Activated CD4-positive, alpha-beta T cell treated with anti-CD3 and anti-CD28 coated beads for 1 hour (primary cell): ENCODE data around the gene CGA.
"Not testable (repeated sequence)": the region's sequence is repeated elsewhere in the genome, so short reads cannot be mapped to it uniquely, and the experiment has no call there.

Experiments used
- DNase-seq: peaks from one replicate; pipeline ENCODE4 v3.0.0-alpha.2; 2020

CGA gene

GRCh38 chr6:87095087-87095509 is at the start of gene CGA:
CGA (minus strand) TSS chr6:87095106; CDS start chr6:87088200, 6,906 bp downstream.
- DNase-seq: no peak

GRCh38 chr6:87139927-87140326 is 45.0 kb upstream of the CGA start:
- not testable (repeated sequence) for DNase-seq

GRCh38 chr6:87139236-87139635 is 44.3 kb upstream of the CGA start:
- DNase-seq: no peak

- no peak for DNase-seq
These were observed 42.1 kb upstream of the CGA start for GRCh38 chr6:87136963-87137362.

- no peak for DNase-seq
These were observed 32.8 kb upstream of the CGA start for GRCh38 chr6:87127737-87128136.

GRCh38 chr6:87126501-87126900 is 31.6 kb upstream of the CGA start:
- no peak for DNase-seq

- no peak for DNase-seq
These were observed 29.2 kb upstream of the CGA start for GRCh38 chr6:87124074-87124473.

- DNase-seq: no peak
These were observed 27.6 kb upstream of the CGA start for GRCh38 chr6:87122477-87122876.

- no peak for DNase-seq
These were observed 23.1 kb upstream of the CGA start for GRCh38 chr6:87118054-87118453.

- no peak for DNase-seq
These were observed 22.0 kb upstream of the CGA start for GRCh38 chr6:87116922-87117321.

GRCh38 chr6:87115402-87116135 is 20.7 kb upstream of the CGA start:
- DNase-seq: no peak

- DNase-seq: no peak
These were observed 15.7 kb upstream of the CGA start for GRCh38 chr6:87110636-87111035.

- DNase-seq: no peak
These were observed 10.9 kb upstream of the CGA start for GRCh38 chr6:87105823-87106222.

- DNase-seq: no peak
These were observed 9.8 kb upstream of the CGA start for GRCh38 chr6:87104667-87105066.

GRCh38 chr6:87103977-87104601 is 9.2 kb upstream of the CGA start:
- DNase-seq: no peak

GRCh38 chr6:87102151-87102621 is 7.3 kb upstream of the CGA start:
- no peak for DNase-seq

- no peak for DNase-seq
These were observed 6.2 kb upstream of the CGA start for GRCh38 chr6:87101067-87101466.

GRCh38 chr6:87100216-87100615 is 5.3 kb upstream of the CGA start:
- DNase-seq: no peak

- no peak for DNase-seq
These were observed 4.6 kb upstream of the CGA start for GRCh38 chr6:87099472-87099871.

- DNase-seq: no peak
These were observed 330 bp downstream of the CGA start for GRCh38 chr6:87094576-87094975.

GRCh38 chr6:87093651-87094050 is 1.3 kb downstream of the CGA start:
- DNase-seq: no peak

GRCh38 chr6:87093199-87093598 is 1.7 kb downstream of the CGA start:
- no peak for DNase-seq

- no peak for DNase-seq
These were observed 2.5 kb downstream of the CGA start for GRCh38 chr6:87092435-87092834.

- DNase-seq: no peak
These were observed 5.8 kb downstream of the CGA start for GRCh38 chr6:87089135-87089534.

GRCh38 chr6:87088076-87088475 is 6.8 kb downstream of the CGA start:
- DNase-seq: no peak
